Endometrium (tissue), 2 donors: ENCODE results near the gene DCAF11.

ENCODE experiments used
- FAIRE-seq: peaks from 2 replicates; lab custom pipeline; 2012; peaks lifted over from hg19 to GRCh38; lab: Jason Lieb, UNC
- donor health status: control.
- donor health status: control.

The DCAF11 gene

GRCh38 chr14:24139272-24139934 is 24.8 kb downstream of the DCAF11 start:
- no peak for FAIRE-seq

GRCh38 chr14:24141097-24141880 is 26.7 kb downstream of the DCAF11 start, which contains the start of gene EMC9:
EMC9 (minus strand) TSS chr14:24141591; CDS start chr14:24141304, 287 bp downstream.
- peak; percentile 76 for FAIRE-seq

GRCh38 chr14:24143511-24143910 is 28.9 kb downstream of the DCAF11 start:
- FAIRE-seq, result no peak

GRCh38 chr14:24144451-24144850 is 29.9 kb downstream of the DCAF11 start:
- no peak for FAIRE-seq

DNA sequence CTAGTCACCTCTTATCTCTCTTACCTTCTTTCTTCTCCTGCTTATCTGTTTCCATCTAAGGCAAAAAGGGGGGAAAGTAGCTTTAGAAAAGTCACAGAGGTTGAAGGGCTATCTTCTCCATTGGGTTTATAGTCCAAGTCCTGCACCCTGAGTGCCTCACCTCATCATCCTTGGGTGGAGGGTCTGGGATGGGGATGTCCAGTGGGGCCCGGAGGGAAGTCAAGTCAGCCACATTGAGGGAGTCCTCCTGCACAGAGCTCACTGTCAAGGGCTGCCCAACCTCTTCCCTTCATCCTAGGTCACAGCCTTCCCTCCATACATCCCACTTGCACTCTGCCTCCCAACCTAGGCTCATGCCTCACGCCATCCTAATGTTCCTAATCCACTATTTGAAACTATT is 30.6 kb downstream of the DCAF11 start:
- no peak for FAIRE-seq

- no peak for FAIRE-seq
Measured at GRCh38 chr14:24145690-24146452, 31.3 kb downstream of the DCAF11 start.

- peak; percentile 41 for FAIRE-seq
Measured at GRCh38 chr14:24146453-24146977, 31.9 kb downstream of the DCAF11 start, which contains the start of gene PSME2. PSME2 (minus strand) TSS chr14:24146610; CDS start chr14:24146581, 29 bp downstream.

- FAIRE-seq, result peak; percentile 95
Measured at GRCh38 chr14:24146978-24147760, 32.6 kb downstream of the DCAF11 start, which contains the start of gene RNF31. RNF31 (plus strand) TSS chr14:24147498; CDS start chr14:24147699, 201 bp downstream.

DNA sequence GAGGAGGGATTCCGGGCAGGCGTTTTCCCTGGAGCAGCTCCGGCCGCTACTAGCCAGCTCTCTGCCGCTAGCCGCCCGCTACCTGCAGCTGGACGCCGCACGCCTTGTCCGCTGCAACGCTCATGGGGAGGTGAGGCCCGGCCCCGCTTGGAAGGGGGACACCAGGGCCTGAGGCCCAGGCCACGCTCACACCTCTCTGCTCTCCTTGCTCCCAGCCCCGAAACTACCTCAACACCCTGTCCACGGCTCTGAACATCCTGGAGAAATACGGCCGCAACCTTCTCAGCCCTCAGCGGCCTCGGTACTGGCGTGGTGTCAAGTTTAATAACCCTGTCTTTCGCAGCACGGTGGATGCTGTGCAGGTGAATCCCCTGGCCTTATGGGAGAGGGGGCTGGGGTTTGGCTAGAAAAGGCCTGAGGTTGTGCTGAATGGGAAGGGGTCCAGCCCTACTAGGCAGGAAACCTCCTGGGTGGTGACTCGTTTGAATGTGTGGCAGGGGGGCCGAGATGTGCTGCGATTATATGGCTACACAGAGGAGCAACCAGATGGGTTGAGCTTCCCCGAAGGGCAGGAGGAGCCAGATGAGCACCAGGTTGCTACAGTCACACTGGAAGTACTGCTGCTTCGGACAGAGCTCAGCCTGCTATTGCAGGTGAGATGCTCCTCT is 33.3 kb downstream of the DCAF11 start:
- FAIRE-seq, result no peak

DNA sequence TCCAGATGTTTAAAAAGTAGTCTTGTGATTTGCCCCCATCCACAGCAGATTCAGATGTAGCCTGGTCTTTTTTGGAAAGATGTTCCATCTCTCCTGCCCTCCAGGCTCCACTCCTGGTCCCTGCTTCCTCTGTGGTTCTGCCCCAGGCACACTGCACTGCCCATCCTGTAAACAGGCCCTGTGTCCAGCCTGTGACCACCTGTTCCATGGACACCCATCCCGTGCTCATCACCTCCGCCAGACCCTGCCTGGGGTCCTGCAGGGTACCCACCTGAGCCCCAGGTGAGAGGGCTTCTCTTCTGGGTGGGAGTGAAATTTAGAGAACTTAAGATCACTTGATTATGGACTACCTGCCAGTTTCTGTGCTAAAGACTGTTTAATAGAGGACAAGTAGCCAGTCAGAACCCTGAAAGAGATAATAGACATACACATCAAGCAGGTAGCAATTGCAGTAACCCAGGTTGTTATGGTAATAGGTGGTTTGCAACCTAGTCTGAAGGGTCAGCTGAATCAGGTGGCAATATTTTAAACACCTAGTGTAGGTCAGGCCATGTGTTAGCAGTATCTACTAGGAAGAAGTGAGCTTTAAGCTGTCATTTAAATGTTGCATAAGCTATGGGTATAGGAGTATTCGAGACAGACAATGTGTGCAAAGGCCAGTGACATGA is 34.9 kb downstream of the DCAF11 start:
- no peak for FAIRE-seq

DNA sequence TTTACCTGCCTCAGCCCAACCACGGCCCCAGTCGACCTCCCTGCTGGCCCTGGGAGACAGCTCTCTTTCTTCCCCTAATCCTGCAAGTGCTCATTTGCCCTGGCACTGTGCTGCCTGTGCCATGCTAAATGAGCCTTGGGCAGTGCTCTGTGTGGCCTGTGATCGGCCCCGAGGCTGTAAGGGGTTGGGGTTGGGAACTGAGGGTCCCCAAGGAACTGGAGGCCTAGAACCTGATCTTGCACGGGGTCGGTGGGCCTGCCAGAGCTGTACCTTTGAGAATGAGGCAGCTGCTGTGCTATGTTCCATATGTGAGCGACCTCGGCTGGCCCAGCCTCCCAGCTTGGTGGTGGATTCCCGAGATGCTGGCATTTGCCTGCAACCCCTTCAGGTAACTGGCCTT is 35.5 kb downstream of the DCAF11 start:
- FAIRE-seq, result no peak

GRCh38 chr14:24150567-24150966 is 36.0 kb downstream of the DCAF11 start:
- FAIRE-seq, result no peak

- no peak for FAIRE-seq
Measured at GRCh38 chr14:24150993-24151392, 36.4 kb downstream of the DCAF11 start.

DNA sequence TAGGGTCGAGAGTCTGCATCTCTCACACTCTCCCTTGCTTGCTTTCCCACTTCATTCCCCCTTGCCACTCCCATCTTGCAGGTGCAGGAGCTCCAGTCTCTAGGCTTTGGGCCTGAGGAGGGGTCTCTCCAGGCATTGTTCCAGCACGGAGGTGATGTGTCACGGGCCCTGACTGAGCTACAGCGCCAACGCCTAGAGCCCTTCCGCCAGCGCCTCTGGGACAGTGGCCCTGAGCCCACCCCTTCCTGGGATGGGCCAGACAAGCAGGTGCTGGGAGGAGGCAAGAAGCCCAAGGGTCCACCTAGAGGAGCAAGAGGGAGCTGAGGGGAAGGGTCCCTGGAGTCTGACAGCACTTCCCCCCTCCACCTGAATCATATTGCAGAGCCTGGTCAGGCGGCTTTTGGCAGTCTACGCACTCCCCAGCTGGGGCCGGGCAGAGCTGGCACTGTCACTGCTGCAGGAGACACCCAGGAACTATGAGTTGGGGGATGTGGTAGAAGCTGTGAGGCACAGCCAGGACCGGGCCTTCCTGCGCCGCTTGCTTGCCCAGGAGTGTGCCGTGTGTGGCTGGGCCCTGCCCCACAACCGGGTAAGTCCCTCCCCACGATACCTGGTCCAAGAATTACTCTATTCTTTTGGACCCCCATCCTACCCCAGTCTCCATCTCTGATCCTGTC is 37.0 kb downstream of the DCAF11 start:
- FAIRE-seq, result no peak

DNA sequence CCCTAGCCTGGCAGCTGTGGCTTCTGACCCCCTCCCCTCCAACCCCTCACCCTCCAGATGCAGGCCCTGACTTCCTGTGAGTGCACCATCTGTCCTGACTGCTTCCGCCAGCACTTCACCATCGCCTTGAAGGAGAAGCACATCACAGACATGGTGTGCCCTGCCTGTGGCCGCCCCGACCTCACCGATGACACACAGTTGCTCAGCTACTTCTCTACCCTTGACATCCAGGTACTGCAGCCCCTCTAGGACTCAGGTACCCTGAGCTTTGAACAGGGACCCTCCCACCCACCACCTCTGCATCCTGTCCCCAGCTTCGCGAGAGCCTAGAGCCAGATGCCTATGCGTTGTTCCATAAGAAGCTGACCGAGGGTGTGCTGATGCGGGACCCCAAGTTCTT is 40.5 kb downstream of the DCAF11 start:
- FAIRE-seq, result no peak

DNA sequence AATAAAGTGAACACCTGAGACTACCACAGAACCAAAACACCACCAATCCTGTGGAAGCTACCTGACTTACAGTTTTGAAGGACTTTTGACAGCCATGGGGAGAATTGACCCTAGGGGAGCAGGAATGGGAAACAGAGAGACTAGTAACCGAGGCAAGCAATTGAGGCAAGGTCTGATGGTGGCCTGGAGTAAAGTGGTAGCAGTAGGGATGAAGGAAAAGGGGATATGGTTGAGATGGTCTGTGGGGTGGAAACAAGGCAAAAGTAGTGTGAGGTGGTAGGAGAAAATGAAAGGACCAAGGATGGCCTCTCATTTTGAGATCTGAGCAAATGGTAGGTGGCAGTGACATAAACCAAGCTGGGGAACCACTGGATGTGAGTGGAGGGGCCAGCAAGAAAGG is 42.3 kb downstream of the DCAF11 start:
- FAIRE-seq, result no peak

DNA sequence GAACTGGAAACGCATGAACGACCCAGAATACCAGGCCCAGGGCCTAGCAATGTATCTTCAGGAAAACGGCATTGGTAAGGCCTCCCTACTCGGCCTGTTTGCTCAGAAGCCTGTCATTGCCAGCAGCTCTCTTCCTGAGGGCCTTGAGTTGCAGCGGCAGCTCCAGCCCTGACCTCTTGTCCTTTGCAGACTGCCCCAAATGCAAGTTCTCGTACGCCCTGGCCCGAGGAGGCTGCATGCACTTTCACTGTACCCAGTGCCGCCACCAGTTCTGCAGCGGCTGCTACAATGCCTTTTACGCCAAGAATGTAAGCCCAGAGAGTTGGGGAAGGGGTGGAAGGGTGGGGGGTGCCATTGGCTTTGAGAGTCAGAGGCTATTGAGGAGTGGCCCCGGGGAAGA is 42.8 kb downstream of the DCAF11 start:
- no peak for FAIRE-seq

DNA sequence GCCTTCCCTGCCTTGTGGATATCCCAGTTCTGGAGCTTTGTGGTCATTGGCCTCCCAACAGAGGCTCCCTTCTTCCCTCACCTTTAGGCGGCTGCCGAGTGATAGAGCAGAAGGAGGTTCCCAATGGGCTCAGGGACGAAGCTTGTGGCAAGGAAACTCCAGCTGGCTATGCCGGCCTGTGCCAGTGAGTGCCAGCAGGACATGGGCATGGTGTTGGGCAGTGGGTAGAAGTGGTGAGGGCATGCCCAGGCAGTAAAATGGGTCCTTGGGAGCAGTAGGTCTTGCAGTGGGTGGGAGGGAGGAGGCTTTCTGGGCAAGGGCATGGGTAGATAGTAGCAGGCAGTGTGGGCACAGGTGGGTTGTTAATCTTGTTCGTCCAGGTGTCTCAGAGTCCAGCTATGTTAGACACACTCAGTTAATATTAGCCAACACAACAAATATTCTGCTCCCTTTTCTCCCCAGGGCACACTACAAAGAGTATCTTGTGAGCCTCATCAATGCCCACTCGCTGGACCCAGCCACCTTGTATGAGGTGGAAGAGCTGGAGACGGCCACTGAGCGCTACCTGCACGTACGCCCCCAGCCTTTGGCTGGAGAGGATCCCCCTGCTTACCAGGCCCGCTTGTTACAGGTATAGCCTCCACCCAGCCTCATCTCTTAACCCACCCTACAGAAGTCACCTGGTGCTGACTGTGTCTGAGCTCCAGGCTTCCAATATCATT is 45.4 kb downstream of the DCAF11 start:
- FAIRE-seq, result no peak

DNA sequence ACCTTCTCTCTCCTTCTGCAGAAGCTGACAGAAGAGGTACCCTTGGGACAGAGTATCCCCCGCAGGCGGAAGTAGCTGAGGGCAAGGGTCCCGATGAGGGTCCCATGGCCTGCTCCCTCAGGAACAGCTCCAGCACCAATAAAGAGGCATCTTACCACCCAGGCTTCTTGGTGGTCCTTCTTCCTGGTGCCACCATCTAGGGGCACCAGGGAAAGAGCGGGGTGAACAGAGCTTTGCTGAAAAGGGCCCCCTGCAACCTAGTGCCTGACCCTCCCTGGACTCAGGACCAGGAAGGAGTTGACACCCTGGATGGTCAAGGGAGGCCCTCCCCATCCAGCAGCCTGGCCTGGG is 45.9 kb downstream of the DCAF11 start:
- no peak for FAIRE-seq
